GM19351 (cell line): Measurements from ENCODE around the gene ENTPD7.
"Not testable (repeated sequence)": the region's sequence is repeated elsewhere in the genome, so short reads cannot be mapped to it uniquely, and the experiment has no call there.

Experiments
- ATAC-seq: cut with Tn5 transposase; IDR thresholded peaks from one replicate; pipeline ENCODE4 v1.9.1; 2021; ENCODE audit warnings: mild to moderate bottlenecking, moderate library complexity; ENCODE audit not compliant: unreplicated experiment

The ENTPD7 gene, protein sequence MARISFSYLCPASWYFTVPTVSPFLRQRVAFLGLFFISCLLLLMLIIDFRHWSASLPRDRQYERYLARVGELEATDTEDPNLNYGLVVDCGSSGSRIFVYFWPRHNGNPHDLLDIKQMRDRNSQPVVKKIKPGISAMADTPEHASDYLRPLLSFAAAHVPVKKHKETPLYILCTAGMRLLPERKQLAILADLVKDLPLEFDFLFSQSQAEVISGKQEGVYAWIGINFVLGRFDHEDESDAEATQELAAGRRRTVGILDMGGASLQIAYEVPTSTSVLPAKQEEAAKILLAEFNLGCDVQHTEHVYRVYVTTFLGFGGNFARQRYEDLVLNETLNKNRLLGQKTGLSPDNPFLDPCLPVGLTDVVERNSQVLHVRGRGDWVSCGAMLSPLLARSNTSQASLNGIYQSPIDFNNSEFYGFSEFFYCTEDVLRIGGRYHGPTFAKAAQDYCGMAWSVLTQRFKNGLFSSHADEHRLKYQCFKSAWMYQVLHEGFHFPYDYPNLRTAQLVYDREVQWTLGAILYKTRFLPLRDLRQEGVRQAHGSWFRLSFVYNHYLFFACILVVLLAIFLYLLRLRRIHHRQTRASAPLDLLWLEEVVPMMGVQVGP

DNA sequence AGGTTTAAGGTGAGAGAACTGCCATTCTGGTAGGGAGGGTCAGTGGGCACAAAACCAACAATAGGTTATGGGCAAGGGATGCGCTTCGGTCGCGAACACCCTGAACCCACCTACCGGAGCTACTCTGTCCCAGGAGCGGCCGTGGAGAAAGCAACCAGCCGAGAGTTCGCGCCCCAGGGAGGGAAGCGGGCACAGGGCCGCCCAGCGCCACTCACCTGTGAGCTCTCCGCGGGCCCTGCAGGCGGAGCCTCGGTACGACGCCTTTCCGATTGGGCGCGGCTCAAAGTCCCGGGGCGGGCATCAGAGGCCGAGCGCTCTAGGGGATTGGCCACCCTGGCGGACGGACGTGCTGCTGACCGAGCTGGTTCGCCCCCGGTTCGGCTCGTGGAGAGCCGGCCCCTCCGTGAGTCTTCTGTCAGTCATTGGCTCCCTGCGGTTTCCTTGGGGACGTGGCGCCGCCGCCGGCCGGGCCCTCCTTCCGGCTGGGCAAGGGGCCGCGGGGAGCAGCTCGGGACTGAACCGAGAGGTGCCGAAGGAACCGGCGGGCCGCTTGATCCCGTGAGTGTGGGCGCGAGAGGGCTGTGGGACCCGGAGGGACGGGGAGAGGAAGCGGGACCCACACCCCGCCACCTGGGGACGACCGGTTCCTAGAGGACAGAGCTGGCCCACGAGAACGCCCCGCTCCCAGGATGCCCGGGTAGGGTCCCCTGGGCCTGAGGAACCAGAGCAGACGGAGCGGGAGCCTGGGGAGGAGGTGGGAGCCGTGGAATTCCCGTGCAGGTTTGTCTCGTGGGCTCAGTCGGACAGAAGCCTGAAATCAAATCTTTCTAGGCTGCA lies at the start of gene ENTPD7:
Gene ENTPD7 (plus strand): TSS at position 479 of the 837 bp plus-strand sequence. CDS start 448 bp downstream, outside the sequence.
- ATAC-seq: peak; percentile 99

DNA sequence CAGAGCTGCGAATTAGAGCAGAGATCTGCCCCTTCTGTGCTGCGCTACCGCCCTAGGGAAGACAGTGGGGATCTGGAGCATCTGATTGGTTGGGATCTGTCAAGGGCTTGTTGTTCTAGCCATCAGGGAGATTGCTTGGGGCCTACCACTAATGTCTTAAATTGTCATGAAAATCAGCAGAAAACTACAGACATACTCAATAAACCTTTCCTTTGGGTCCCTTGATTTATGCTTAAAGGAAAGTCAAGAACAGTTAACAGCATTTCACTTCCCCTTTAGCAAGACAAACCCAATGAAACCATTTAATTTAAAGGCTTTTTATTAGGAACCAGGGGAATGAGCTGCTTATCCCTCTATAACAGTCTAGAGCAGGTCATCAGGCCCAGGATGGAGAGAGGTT lies 49.1 kb upstream of the ENTPD7 start:
- no peak for ATAC-seq

GRCh38 chr10:99611326-99611725 lies 48.0 kb upstream of the ENTPD7 start:
- no peak for ATAC-seq

DNA sequence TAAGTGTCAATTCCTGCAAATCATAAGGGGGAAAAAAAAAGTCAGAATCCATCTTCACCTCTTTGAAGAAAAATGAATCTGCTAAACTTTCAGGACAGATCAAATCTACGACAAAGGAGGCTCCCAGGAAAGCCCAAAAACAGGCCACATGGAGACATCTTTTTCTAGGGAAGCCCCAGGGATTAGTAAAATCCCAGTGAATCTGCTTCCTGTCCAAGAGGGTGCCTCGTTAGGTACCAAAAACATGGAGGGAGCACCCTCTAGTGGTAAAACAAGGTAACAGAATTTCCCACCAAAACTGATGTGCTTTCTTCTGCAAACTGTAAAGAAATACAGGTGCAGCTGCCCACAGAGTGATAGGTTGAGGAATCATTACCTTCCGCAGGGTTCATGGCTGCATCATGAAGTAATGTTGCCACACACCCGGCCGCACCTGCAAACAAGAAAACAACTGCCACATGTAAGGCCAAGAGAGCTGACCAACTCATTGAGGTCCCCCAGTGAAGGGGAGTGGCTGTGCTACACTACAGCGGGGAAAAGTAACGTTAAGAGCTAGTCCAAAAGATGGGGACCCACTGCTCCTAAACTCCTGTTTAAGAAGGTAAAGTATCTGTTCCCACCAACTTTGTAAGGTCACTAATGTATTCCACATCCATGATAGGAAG lies 47.0 kb upstream of the ENTPD7 start:
- peak; percentile 62 for ATAC-seq

DNA sequence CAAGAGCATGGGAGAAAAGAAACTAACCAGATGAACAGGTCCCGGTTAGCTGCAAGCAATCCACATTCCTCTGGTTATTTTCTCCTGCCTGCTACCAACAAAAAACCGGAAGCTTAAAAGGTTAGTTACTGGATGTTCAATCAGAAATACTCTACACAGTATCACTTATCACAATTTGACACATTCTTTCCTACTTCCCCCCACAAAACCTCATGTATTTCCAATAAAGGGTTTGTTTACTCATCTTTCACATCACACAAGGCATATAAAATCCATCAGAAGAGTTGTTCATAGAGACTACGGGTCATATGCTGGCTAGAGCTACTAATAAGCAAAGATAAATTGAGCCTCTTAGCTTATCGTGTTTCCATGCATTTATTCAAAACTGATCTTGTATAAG lies 43.9 kb upstream of the ENTPD7 start:
- ATAC-seq: no peak

- no peak for ATAC-seq
These were observed 41.6 kb upstream of the ENTPD7 start for GRCh38 chr10:99617696-99618095.

DNA sequence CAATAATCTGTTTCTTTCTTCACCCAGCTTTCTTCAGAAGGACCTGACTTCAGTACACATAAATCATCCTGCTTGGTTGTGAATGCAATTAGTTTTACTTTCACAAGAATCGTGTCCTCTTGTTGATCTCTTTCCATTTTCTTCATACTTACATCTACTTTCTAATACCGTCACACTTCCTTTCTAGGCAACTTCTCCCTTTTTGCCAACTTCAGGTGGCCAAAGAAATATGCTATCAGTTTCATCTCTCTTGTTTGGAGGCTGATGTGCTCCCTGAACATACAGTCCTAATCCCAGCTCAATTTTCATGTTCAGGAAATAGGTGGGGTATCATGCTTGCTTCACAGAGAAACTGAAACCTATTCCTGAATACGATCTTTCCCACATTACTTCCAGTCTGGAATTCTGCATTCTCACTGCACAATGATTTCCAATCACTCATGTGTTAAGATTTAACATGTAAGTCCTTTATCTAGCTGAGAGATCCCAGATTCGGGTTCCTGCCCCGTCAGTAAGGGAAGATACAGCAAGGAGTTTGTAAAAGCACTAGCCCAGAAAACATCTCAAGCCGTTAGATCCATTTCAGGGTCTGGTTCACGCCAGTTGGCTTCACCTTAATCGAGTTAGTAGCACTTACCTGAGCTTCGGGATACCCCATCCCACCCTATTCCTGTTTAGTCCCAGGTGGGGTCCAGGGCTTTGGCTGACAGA lies 40.1 kb upstream of the ENTPD7 start:
- ATAC-seq: no peak

- peak; percentile 72 for ATAC-seq
These were observed 39.2 kb upstream of the ENTPD7 start, which contains the start of gene SLC25A28 for GRCh38 chr10:99619851-99620710. TSS of gene SLC25A28 (minus strand) at chr10:99620439. CDS start at chr10:99620335, 104 bp downstream.

GRCh38 chr10:99620711-99621453 lies 38.4 kb upstream of the ENTPD7 start:
- ATAC-seq: peak; percentile 85

GRCh38 chr10:99621454-99622251 lies 37.7 kb upstream of the ENTPD7 start:
- ATAC-seq: no peak

DNA sequence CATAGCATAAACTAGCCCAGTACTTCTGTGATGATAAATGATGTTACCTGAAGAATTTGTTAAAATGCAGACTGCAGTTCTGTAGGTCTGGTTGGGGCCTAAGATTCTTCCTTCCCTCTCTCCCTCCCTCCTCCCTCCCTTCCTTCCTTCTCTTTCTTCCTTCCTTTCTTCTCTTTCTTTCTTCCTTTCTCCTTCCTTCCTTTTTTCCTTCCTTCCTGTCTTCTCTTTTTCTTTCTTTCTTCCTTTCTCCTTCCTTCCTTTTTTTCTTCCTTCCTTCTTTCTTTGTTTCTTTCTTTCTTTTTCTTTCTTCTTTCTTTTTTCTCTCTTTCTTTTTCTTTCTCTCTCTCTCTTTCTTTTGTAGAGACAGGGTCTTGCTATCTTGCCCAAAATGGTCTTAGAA lies 35.4 kb upstream of the ENTPD7 start:
- no peak for ATAC-seq

DNA sequence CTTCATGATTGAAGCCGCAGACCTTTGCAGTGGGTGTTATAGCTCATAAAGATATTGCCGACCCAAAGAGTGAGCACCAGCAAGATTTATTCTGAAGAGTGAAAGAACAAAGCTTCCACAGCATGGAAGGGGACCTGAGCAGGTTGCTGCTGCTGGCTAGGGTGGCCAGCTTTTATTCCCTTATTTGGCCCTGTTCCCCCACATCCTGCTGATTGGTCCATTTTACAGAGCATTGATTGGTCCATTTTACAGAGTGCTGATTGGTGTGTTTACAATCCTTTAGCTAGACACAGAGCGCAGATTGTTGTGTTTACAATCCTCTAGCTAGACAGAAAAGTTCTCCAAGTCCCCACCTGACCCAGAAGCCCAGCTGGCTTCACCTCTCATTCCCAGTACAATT lies 34.2 kb upstream of the ENTPD7 start:
- ATAC-seq: not testable (repeated sequence)

- ATAC-seq: no peak
These were observed 30.2 kb upstream of the ENTPD7 start for GRCh38 chr10:99628923-99629624.

GRCh38 chr10:99629625-99629978 lies 29.7 kb upstream of the ENTPD7 start:
- ATAC-seq: no peak

DNA sequence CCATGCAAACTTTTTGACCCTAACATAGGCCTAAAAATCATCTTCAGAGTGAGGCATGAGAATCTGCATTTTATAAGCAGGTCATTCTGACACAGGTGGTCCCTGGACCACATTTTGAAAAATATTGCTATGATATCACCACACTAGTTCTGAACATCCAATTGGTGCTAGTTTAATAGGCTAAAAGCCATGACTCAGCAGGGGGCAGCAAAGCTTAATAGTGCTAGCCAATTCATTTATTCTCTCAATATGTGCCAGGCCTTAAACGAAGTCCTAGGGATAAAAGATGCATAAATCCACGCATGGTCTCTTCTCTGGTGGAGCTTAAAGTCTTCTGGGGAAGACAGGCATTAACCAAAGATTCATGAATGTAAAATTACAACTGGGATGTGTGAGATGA lies 28.9 kb upstream of the ENTPD7 start:
- ATAC-seq: no peak

- no peak for ATAC-seq
These were observed 28.3 kb upstream of the ENTPD7 start for GRCh38 chr10:99630991-99631390.

DNA sequence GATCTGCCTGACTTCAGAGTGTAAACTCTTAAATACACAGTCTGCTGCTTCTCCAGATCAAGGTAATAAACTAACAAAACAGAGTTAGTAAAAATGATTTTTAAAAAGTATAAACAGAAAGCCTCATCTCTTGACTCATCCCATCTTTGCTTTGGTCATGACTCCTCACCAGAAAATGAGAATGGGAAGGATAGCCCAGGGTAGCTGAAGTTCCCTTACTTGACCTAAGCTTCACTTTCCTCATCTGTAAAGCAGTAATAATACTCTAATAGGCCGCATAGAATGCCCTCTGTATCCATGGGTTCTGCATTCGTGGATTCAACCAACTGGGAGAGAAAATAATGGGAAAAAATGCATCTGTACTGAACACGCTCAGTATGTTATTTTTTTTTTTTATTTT lies 27.8 kb upstream of the ENTPD7 start:
- ATAC-seq: no peak
